Measurements from ENCODE around the gene RCL1. TPM values are rescaled to one million over a fixed set of nuclear protein-coding genes. Genes with fewer than 3 reads are reported as not detected.

RCL1 gene
- total RNA-seq (2021): 29.1 and 31.2 TPM in 2 replicates
- percentile 83 among the genes with signal in this experiment for Bru-seq, nascent RNA
- BruChase-seq, experiment 1, labeled RNA remaining after a 2-hour chase: percentile 76 among the genes with signal in this experiment
- BruChase-seq, experiment 2, labeled RNA remaining after a 6-hour chase: percentile 77 among the genes with signal in this experiment
- long read RNA-seq, transcript RCL1-204 (9 exons, 2,134 nt): major isoform, 39 of 45 reads
- long read RNA-seq, partial matches to known transcripts: 1 of 45 reads
- long read RNA-seq, other reads (novel, unspliced or antisense): 3 of 45 reads

- no peaks in the 10 kb centered on the region for H3K36me3 ChIP-seq (ENCODE audit: insufficient read depth, low read length, poor library complexity, severe bottlenecking)
- ChIA-PET POLR2A (ENCODE audit: low non-redundant PET) (interaction anchor here (0.6 kb wide), 1 partner anchor 737 kb away, joined by 3 read pairs; no protein-coding TSS in a partner anchor), CTCF (interaction anchor here (0.6 to 0.8 kb wide), 2 partner anchors 33 to 401 kb away, joined by 3 read pairs; no protein-coding TSS in a partner anchor)
- TF ChIP-seq EZH2 (IDR thresholded peaks at IDR 0.05; ENCODE audit: borderline replicate concordance, low read depth, low read length, poor library complexity, severe bottlenecking) (no peak), CTCF (conservative IDR thresholded peaks at IDR 0.05; ENCODE audit: low read depth, low read length) (no peak)
- H3K27ac ChIP-seq (ENCODE audit: low read depth, low read length, poor library complexity, severe bottlenecking): peak within 1 kb of the TSS; percentile 78
- peaks cover 10% of the 10 kb centered on the region for H3K4me1 ChIP-seq (ENCODE audit: insufficient read depth, low read length, poor library complexity, severe bottlenecking)
- peak within 1 kb of the TSS; percentile 93 for H3K4me3 ChIP-seq (ENCODE audit: low read depth, low read length, poor library complexity, severe bottlenecking)
- intact Hi-C loops (cut with micrococcal nuclease; ENCODE audit: unreplicated experiment): loop anchor here (5.0 to 10.0 kb wide), 2 partner anchors 51 to 192 kb away; partner anchors contain the start of genes AK3 and JAK2
- DNase-seq (ENCODE audit: low spot score): peak; percentile 98
- BruUV-seq (replicated peaks): no TSS peak
- no peaks in the 10 kb centered on the region for H3K9me3 ChIP-seq (ENCODE audit: low read depth, low read length, poor library complexity, severe bottlenecking)
- no peaks in the 10 kb centered on the region for H3K27me3 ChIP-seq (replicated peaks; ENCODE audit: insufficient read depth, low read depth, low read length, poor library complexity)
Observed at GRCh38 chr9:4792572-4793458, at the start of gene RCL1. Gene RCL1 (plus strand): TSS chr9:4792944. CDS start chr9:4793092, 148 bp downstream.

- Histone ChIP-seq H3K4me1 (ENCODE audit: insufficient read depth, low read length, poor library complexity, severe bottlenecking) (peaks cover 15% of the 10 kb centered on the region), H3K36me3 (ENCODE audit: insufficient read depth, low read length, poor library complexity, severe bottlenecking) (no peaks in the 10 kb centered on the region), H3K4me3 (ENCODE audit: low read depth, low read length, poor library complexity, severe bottlenecking) (peak overlapping the region; percentile 1), H3K9me3 (ENCODE audit: low read depth, low read length, poor library complexity, severe bottlenecking) (no peaks in the 10 kb centered on the region), H3K27ac (ENCODE audit: low read depth, low read length, poor library complexity, severe bottlenecking) (peak overlapping the region; percentile 38), H3K27me3 (replicated peaks; ENCODE audit: insufficient read depth, low read depth, low read length, poor library complexity) (no peaks in the 10 kb centered on the region)
- CTCF ChIA-PET: interaction anchor here (0.7 kb wide), 1 partner anchor 246 kb away, joined by 3 read pairs; no protein-coding TSS in a partner anchor
- no peak for DNase-seq (ENCODE audit: low spot score)
- no TSS peak for BruUV-seq (replicated peaks)
- POLR2A ChIA-PET (ENCODE audit: low non-redundant PET): no interaction called here
- no peak for TF ChIP-seq EZH2 (IDR thresholded peaks at IDR 0.05; ENCODE audit: borderline replicate concordance, low read depth, low read length, poor library complexity, severe bottlenecking)
- TF ChIP-seq CTCF (conservative IDR thresholded peaks at IDR 0.05; ENCODE audit: low read depth, low read length): no peak
- intact Hi-C loops (cut with micrococcal nuclease; ENCODE audit: unreplicated experiment): loop anchor here (5.0 to 10.0 kb wide), 2 partner anchors 49 to 139 kb away; partner anchors contain the start of gene RCL1
Observed at GRCh38 chr9:4743131-4743875, 49.4 kb upstream of the RCL1 start.

Data from A673 (cell line).